Subcutaneous abdominal adipose tissue (tissue), 5 donors: ENCODE data around the gene ENDOV.

ENCODE experiments used
- H3K27ac ChIP-seq: one replicate; pipeline ENCODE4 v1.7.0; 2013; ENCODE audit warnings: low read depth, mild to moderate bottlenecking, inconsistent platforms, low read length, moderate library complexity
- H3K27me3 ChIP-seq, 5 donors: one replicate each; pipeline ENCODE4 v1.7.0; 2013; ENCODE audit warnings: low read length in 5 of 5, inconsistent platforms in 1 of 5; ENCODE audit not compliant: control insufficient read depth in 5 of 5, insufficient read depth in 4 of 5
- H3K36me3 ChIP-seq, 5 donors: one replicate each; pipeline ENCODE4 v1.7.0; 2013; ENCODE audit warnings: low read length in 5 of 5; ENCODE audit not compliant: control insufficient read depth in 5 of 5, insufficient read depth in 5 of 5
- H3K4me1 ChIP-seq, 5 donors: one replicate each; pipeline ENCODE4 v1.7.0; 2013; ENCODE audit warnings: low read length in 5 of 5, mild to moderate bottlenecking in 3 of 5, moderate library complexity in 1 of 5; ENCODE audit not compliant: control insufficient read depth in 5 of 5, insufficient read depth in 5 of 5
- H3K4me3 ChIP-seq, 5 donors: one replicate each; pipeline ENCODE4 v1.7.0; 2013; ENCODE audit warnings: low read length in 5 of 5, low read depth in 1 of 5
- H3K9ac ChIP-seq, 5 donors: one replicate each; pipeline ENCODE4 v1.7.0; 2013; ENCODE audit warnings: low read length in 5 of 5, mild to moderate bottlenecking in 4 of 5, moderate library complexity in 3 of 5
- H3K9me3 ChIP-seq, 5 donors: one replicate each; pipeline ENCODE4 v1.7.0; 2013; ENCODE audit warnings: low read length in 5 of 5; ENCODE audit not compliant: control insufficient read depth in 5 of 5
- donor health status: healthy.
- donor health status: healthy.
- donor health status: healthy.
- donor health status: healthy.
- donor health status: healthy.

ENDOV gene

DNA sequence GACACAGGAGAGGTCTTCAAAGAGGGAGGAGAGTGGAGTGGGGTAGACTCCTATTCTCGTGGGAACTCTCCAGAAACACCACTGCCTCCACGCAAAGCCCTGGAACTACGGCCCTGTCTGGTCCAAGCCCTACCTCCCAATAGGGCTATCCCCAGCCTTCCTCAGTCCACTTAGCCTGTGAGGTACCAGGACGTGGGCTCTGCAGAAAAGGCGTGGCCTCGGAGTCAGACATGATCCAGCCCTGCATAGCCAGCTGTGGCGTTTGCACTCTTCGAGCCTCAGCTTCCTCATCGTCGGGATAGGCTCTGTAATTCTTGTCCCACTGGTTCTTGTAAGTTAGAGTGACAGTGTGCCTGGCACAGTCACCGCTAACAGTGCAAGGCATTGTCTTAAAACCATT is 13.8 kb downstream of the ENDOV start:
- Histone ChIP-seq H3K4me3 (no peak overlapping the region), H3K9me3 (no peaks in the 10 kb centered on the region), H3K27me3 (no peaks in the 10 kb centered on the region), H3K4me1 (peaks cover 0 to 7% (median 7%) of the 10 kb centered on the region in 5 donors), H3K36me3 (peaks cover 0 to 31% (median 9%) of the 10 kb centered on the region in 5 donors), H3K27ac (no peak overlapping the region), H3K9ac (no peak overlapping the region)

GRCh38 chr17:80429356-80430275 is 14.6 kb downstream of the ENDOV start:
- Histone ChIP-seq H3K9me3 (no peaks in the 10 kb centered on the region), H3K36me3 (peaks cover 0 to 31% (median 9%) of the 10 kb centered on the region in 5 donors), H3K4me1 (peaks cover 0 to 7% (median 5%) of the 10 kb centered on the region in 5 donors), H3K27me3 (no peaks in the 10 kb centered on the region), H3K9ac (no peak overlapping the region), H3K27ac (no peak overlapping the region), H3K4me3 (no peak overlapping the region)

GRCh38 chr17:80430446-80431245 is 15.7 kb downstream of the ENDOV start:
- no peak overlapping the region for H3K27ac ChIP-seq
- peaks cover 0 to 7% (median 5%) of the 10 kb centered on the region in 5 donors for H3K4me1 ChIP-seq
- H3K9me3 ChIP-seq: no peaks in the 10 kb centered on the region
- no peaks in the 10 kb centered on the region for H3K27me3 ChIP-seq
- no peak overlapping the region for H3K9ac ChIP-seq
- no peak overlapping the region for H3K4me3 ChIP-seq
- H3K36me3 ChIP-seq: peaks cover 0 to 31% (median 9%) of the 10 kb centered on the region in 5 donors

DNA sequence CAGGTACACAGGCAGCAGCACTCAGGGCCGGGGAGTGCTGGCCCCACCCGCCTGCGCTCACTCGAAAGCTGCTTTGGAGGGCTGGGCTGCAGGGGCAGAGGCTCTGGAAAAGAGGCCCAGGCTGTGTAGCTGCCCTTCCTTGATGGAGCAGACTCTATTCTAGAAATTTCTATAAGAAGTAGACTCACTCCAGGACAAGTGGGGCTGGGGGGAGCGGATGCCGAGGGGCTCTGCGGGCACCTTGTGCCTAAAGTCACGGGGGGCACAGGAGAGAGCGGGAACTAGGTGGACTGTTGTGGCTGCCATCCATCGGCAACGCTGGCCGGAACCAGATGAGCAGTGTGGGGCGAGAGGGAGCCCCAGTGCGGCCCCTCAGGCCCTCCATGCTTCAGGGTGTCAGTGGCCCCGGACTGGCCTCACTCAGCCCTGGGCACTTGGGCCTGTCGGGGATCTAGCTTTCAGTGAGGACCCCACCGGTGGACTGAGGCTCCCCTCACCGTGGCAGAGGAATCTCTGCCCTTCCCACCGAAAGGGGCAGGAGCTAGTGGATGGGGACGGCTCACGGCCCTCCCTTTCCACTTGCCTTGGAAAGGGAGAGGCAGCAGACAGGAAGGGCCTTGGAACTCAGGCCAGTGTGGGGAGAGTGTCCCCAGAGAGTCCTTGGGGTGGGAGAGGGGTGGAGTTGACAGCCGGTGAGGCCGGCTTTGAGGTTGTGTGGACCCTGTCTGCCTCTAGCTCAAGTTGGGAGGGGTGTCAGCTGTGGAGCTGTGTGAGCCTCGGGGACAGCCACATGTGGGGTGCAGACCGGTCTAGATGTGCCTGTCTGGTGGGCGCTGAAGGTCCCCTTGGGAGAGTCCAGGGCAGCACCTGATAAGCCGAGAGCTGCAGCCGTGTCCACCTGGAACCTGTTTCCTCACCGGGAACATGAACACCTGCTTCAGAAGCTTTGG is 16.6 kb downstream of the ENDOV start:
- H3K4me1 ChIP-seq: peaks cover 0 to 7% (median 5%) of the 10 kb centered on the region in 5 donors
- no peak overlapping the region for H3K27ac ChIP-seq
- H3K27me3 ChIP-seq: no peaks in the 10 kb centered on the region
- no peak overlapping the region for H3K9ac ChIP-seq
- H3K36me3 ChIP-seq: peaks cover 0 to 31% (median 14%) of the 10 kb centered on the region in 5 donors
- H3K9me3 ChIP-seq: no peaks in the 10 kb centered on the region
- H3K4me3 ChIP-seq: no peak overlapping the region

GRCh38 chr17:80432350-80432955 is 17.5 kb downstream of the ENDOV start:
- peaks cover 0 to 38% (median 18%) of the 10 kb centered on the region in 5 donors for H3K36me3 ChIP-seq
- H3K27me3 ChIP-seq: no peaks in the 10 kb centered on the region
- no peaks in the 10 kb centered on the region for H3K4me1 ChIP-seq
- no peaks in the 10 kb centered on the region for H3K9me3 ChIP-seq
- no peak overlapping the region for H3K27ac ChIP-seq
- H3K4me3 ChIP-seq: no peak overlapping the region
- H3K9ac ChIP-seq: no peak overlapping the region

GRCh38 chr17:80432961-80433550 is 18.1 kb downstream of the ENDOV start:
- Histone ChIP-seq H3K27ac (no peak overlapping the region), H3K4me3 (no peak overlapping the region), H3K27me3 (no peaks in the 10 kb centered on the region), H3K4me1 (no peaks in the 10 kb centered on the region), H3K36me3 (peaks cover 0 to 33% (median 16%) of the 10 kb centered on the region in 5 donors), H3K9ac (no peak overlapping the region), H3K9me3 (no peaks in the 10 kb centered on the region)

GRCh38 chr17:80433916-80434666 is 19.1 kb downstream of the ENDOV start:
- no peak overlapping the region for H3K4me3 ChIP-seq
- no peaks in the 10 kb centered on the region for H3K9me3 ChIP-seq
- no peak overlapping the region for H3K27ac ChIP-seq
- H3K27me3 ChIP-seq: no peaks in the 10 kb centered on the region
- H3K4me1 ChIP-seq: no peaks in the 10 kb centered on the region
- no peak overlapping the region for H3K9ac ChIP-seq
- H3K36me3 ChIP-seq: peaks cover 0 to 23% (median 9%) of the 10 kb centered on the region in 5 donors

GRCh38 chr17:80437532-80437931 is 22.6 kb downstream of the ENDOV start:
- H3K27ac ChIP-seq: no peak overlapping the region

More at GRCh38 chr17:80437532-80437931, 22.6 kb downstream of the ENDOV start:
- Histone ChIP-seq H3K9me3 (no peaks in the 10 kb centered on the region), H3K27me3 (no peaks in the 10 kb centered on the region), H3K36me3 (peaks cover 0 to 14% (median 5%) of the 10 kb centered on the region in 5 donors), H3K4me3 (no peak overlapping the region), H3K9ac (no peak overlapping the region), H3K4me1 (no peaks in the 10 kb centered on the region)
